T1000 (cell line): ENCODE results near the gene ALDH1A1.

ENCODE experiments used
- DNase-seq: peaks from one replicate; lab custom pipeline; 2025; ENCODE audit warnings: mixed read lengths; lab: John Stamatoyannopoulos, UW

Gene ALDH1A1

DNA sequence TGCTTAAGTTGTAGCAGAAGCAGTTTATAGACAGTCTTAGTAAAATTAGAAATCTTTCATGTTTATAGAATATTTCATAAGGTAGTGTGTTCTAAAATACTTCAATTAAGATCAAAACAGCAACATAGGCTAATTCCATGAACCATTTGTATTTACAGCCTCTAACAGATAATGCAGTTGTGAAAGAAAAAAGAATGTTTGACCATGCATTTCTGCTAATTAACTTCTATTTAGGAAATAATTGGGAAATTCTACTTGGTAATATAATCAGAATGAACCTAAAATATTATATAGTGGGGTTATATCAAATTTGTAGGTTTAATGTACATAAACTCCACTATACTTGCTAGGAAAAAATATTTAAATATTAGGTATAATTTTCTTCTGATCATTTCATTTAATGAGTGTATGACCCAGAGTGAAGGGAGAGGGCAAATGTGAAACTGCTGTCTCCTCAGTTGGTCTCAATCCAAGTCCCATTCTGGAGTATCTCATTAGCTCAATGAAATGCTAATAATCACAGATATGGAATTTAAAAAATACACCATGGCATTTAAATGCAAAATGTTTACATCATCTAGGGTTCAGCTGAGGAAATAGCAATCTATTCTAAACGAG, 34.9 kb downstream of the ALDH1A1 start:
- no peak for DNase-seq

DNA sequence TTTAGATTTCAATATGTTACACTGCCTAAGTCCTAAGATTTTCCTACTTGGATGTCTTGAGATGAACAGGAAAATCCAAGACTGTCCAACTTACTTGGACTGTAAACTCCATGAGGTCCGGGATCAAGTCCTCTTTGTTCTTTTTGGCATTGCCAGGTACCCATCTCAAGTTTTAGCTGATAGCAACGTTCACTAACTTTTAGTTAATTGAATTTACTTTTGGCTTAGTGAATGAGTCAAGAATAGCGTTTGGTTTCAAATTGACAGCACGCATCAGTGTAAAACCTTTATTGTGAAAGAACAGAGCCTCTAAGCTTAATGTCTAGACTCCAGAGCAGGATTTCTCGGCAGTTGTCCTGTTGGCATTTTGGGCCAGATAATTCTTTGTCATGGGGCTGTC, 37.2 kb downstream of the ALDH1A1 start:
- no peak for DNase-seq

DNA sequence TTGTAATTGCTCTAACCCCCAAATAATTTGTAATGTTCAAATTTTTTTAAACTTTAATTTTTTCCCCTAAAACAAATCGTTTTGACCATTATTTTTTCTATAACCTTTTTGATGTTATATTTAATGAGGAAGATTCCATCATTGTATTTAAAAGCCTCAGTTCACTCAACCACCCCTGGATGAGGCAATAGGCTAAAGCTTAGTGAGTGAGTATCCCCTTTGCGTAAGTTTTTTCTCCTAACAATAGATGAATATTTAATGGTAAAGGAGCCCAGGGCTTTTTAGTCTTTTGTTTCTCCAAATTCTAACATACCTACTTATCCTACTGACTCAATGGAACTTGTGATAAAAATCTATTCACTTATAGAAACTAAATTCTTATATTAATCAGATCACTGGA, 38.1 kb downstream of the ALDH1A1 start:
- DNase-seq: no peak

DNA sequence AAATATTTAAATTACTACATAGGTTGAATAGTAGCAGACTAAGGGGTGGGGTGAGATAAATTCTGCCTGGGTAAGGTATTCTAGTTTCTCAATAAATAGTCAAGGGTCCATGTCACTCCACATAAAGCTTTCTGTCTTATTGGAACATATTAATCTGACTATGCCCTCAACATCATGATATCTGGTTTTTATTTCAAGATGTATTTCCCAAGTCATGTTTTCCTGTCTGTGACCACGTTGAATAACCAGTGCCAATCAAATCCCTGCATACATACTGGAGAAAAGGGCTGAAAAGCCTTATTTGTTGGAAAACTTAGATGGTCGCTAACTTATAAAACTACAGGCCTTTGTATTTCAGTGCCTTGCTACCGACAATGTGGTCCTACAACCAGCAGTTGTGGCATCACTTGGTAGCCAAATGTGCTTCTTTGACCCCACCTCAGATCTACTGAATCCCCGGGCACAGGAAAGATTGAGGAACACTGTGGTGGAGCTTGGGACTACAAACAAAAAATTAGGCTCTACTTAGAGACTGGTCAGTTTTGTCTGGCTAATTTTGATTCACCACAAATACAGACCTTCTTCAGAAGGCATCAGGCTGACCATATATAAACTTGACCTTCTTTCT, 39.4 kb downstream of the ALDH1A1 start:
- no peak for DNase-seq

DNA sequence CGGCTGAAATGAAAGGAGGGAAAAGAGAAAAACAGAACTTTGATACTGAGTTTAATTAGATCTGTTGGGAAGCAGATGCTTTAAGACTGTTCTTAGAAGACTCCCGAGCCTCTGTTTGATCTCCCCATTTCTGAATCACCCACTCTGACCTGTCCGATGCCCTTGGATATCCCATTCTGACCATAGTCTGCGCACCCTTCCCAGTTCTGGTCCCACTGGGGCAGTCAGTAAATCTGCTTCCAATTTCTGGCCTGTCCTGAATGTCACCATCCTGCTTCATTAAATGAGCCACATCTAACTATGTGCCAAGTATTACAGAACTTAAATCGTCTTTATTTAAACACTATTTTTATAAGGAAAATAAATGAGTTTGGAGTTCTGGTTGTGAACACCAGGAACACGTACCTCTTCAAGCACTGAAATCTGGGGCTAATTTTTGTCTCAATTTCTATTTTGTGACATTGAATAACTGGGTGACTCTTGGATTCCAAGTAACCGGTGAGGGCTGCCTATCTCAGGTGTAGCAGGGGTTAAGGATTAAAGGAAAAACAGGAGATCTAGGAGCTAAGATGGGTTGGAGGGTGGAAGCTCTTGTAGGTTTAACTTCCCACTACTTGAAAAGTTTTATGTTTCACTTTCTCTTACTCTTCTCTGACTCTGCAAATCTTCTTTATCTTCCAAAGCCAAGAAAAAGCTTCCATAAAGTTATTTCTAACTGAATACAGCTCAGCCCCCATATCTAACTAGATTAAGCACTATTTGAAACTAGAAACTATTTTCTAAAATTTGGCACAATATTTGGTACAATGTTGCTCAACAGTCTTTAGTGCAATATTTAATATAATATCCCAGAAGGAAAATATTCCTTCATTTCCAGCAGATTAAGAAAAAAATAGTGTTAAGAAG, 40.1 kb downstream of the ALDH1A1 start:
- DNase-seq: no peak

DNA sequence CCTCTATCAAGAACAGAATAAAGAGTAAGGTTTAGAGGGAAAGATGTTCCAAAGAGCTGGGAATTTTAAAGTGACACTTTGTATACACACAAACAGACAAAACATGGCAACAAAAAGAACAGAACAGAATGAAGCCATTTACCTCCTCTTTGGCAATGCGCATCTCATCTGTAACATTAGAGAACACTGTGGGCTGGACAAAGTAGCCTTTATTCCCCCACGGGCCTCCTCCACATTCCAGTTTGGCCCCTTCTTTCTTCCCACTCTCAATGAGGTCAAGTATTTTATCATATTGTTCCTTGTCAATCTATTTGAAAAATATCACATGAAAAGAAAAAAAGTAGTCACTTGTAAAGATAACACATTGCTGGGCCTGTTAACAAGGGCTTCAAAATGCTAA, 41.0 kb downstream of the ALDH1A1 start:
- no peak for DNase-seq

DNA sequence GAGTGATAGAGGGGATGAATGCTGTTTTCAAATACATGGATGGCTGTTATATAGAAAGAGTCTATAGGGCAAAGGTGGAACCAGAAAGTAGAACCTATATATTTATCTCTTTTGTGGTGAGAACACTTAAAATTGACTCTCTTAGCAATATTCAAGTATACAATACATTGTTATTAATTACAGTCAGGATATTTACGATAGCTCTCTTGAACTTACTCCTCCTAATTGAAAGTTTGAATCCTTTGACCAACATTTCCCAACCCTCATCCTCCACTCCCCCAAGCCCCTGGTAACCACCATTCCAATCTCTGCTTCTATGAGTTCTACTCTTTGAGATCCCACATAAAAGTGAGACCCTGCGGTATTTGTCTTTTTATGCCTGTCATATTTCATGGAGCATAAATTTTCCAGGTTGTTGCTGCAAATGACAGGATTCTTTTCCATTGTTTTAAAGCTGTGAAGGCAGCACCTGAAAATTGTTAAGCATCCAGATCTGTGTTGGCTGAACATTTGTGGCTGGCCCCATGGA, 41.5 kb downstream of the ALDH1A1 start:
- no peak for DNase-seq

DNA sequence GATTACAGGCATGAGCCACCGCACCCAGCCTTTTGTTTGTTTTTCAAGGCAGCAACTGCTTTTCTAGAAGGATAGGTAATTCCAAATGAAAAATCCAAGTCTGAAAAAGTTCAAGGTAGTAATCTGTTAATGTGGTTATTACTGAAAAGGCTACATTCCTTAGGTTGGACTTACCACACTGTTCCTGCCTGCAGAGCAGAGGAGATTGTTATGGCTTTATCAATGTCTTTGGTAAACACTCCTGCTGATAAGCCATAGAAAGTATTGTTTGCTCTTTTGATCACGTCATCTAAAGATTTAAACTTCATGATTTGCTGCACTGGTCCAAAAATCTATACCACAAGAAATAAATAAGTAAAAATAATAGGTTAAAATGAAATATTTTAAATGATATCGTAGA, 43.4 kb downstream of the ALDH1A1 start:
- DNase-seq: no peak

DNA sequence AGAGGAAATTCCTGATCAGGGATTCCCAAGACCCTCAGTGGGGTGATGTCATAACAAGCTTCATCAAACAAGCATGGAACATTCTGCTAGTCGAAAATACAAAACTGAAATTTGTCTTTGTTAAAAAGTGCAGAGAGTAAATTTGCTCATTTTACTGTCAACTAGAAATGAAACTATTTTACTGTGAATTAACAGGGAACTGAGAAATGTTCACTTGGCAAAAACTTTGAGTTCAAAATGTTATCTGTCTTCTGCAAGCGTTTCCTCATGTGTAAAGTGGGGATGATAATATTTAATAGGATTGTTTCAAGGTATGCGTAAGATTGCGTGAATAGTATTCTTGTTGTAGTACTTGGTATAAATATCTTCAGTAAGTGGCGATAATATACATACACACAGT, 45.4 kb downstream of the ALDH1A1 start:
- no peak for DNase-seq

DNA sequence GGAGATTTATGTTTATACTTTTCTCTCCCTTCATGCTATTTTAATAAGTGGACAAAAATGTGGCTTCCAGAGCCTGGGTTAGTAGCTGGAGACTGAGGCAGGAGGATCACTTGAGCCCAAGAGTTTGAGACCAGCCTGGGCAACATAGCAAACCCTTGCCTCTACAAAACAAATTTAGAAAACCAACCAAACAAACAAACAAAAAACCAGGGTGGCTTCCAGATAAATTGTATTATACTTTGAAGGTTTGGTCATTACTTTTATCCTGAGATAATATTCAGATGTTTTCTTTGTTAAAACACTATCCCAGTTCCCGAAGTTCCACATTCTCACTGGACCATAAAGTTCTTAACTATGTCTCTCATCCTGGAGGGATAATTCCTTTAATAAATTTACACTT, 46.0 kb downstream of the ALDH1A1 start:
- DNase-seq: no peak

DNA sequence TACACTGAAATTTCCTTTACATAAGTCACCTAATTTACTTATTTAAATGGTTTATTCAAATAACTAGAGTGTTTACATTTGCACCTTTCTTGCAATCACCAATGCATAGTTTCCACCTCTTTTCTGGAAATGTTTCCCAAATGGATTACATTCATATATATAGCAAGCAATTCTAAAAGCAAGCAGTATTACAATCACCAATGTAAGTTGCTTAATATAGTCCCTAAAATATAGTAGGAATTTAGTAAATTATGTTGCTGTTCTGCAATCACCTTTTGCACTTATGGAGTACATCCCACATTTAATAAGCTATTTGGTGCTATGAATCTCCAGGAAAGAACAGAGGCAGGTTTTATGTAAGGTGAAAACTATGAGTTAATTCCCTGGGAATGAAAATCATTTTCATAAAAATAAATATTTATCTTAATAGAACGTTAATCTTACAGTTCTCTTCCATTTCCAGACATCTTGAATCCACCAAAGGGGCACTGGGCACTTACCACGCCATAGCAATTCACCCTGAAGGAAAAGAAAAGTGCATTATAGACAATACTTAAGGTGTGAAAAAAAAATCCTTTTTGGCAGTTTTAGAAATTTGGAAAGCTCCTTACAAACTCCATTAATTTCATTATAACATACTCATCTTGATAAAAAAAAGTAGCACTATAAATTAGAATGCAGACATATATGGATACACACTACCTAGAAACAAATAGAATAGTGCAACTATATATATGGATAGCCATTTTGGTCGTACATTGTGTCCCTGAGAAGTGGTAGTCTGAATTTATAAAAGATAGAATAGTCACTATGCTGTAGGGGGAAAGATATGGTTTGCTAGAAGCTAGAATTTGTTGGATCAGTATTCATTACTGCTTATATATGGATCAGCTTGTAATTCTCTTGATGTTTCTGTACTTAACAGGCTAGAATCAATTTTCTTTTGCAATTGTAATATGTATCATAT, 47.1 kb downstream of the ALDH1A1 start:
- no peak for DNase-seq

DNA sequence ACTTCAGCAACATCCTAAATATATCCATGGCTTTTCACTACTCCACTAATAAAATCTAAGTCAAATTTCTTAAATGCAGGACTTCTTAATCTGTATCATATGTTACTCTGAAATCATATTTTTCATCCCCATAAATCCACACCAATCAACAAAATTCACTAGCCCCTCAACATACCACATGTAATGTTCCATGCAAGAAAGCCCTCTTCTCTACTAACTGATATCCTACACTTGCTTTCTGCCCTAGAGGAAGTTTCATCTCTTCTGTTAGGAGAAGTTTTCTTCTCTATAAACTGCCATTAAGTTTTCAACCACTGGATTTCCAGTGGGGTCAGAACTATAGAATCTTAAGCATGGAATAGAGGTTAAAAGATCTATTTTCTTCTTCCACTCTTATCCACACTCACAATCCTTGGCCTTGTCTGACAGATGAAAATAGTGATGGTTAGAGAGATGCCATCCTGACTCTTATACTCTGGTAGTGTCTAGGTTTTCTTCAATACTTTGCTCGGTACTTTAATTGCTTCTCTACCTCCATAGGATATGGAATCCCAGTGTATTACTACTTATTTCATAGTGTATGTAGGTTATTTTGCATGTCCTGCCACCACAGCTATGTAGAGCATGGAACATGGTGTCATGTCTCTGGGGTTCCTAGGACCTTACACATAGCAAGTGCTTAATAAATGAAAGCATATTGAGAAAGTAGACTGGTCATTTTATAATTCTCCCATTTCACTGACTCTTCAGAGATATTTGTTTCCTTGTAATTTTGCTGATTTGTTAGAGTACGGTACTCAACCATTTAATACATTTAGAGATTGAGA, 48.4 kb downstream of the ALDH1A1 start:
- DNase-seq: no peak

DNA sequence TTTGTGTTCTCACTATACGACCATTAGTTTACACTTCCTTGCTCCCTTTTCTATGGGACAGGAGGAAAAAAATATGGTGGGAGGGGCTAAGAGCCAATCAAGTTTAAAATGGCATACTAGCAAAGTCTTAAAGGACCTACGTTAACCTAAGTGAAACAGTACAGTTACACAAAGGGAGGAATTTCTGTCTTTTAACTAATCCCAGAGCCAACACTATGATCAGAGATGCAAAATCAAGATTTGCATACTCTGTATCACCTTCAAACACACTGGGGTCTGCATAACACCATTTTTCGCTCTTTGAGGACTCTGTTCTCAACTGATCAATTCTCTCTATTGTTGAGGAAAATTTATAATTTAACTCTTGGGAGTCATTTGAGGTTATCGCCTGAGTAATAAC, 49.8 kb downstream of the ALDH1A1 start:
- DNase-seq: no peak

DNA sequence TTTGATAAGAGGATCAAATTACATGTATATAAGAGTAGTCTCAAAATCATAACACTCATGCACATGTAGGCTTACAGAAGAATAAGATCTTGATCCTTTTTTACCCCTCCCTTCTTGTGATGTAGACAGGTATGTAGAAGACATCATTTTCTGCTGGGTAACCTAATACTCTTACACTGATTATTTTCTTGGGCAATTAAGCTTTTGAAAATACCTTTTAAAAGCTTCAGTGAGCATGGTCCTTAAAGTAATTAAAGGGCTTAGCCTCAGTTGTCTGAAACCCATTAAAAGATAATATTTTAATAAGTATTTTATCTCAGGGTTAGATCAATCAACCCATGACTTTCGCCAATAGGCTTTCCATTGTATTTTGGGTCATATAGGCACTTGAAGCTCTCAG, 50.6 kb downstream of the ALDH1A1 start:
- DNase-seq: no peak

DNA sequence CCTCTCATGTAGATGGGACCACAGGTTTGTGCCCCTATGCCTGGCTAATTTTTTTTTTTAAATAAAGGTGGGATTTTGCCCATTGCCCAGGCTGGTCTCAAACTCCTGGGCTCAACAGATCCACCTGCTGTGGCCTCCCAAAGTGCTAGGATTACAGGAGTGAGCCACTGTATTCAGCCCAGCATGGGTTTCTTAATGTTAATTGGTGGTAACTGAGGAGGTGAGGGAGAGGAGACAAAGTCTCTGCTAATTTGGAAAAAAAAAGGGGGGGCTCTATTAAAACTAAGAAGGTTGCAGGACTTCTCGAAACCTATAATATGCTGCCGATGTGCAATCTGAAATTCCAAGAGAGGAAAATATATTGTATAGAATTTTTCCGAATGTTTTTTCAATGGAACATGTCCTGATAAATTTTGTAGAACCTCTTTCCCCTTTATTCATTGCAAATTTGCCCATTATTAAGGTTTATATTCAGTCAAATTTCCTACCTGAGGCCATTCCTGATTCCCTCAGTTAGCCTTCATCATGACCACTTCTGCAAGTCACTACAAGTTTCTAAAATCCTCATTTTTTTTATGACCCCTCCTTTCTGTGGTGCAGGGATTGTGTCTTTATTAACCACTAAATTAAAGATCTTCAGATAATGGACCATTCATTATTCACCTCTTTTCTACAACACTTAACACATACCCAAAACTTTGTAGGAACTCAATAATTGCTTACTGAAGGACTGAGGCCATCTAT, 52.9 kb downstream of the ALDH1A1 start:
- no peak for DNase-seq

DNA sequence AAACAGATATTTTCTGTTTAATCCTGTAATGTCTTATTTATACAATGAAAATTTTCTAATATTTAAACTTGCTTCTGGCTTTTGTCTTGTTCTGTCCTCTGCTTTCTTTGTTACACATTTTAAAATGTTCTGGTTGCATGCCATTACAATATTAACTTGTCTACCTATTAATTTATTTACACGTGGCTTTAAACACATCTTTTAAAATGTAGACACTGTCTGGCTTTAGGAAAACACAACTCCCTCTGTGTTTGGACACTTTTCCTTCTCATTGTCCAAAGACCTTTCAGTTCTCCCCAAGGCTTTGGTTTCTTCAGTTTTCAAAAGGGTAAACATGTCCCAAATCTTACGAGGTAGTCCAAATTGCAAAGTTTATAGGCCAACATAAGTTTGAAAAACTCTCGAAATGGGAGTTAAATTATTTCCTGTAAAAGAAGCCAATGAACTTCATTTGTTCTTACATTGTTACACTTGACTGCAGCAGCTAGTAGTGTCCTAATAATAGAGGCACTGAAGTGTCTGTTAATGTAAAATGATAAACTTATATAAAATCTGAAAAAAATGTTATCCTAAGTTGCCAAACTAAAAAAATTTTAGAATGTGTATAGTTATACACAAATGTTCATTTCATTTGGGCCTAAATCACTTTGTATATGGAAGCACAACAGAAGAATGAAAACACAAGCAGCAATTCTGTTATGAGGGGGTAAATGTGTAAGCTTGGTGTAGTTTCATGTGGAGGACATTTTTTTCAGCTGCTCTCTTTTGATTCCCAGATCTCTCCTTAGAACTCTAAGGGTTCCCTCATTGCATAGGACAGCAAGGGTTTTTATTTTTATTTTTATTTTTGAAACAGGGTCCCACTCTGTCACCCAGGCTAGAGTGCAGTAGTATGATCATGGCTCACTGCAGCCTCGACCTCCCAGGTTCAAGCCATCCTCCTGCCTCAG, 53.8 kb downstream of the ALDH1A1 start:
- DNase-seq: no peak

DNA sequence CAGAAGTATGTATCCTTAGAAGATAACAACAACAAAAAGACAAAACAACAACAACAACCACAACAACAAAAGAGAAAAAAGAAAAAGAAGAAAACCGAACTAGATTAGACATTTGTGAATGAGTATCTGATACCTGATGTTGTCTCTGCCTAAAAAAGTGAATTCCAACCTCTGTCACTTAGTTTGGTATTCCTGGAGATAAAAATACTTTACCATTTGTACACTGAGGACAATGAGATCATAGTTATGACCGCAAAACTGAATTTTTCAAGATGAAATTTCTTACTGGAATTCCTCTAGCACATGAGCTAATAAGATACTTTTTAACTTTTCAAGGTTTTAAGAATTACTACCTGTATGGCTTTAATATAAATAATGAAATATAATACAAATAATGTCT, 54.5 kb downstream of the ALDH1A1 start:
- DNase-seq: no peak

DNA sequence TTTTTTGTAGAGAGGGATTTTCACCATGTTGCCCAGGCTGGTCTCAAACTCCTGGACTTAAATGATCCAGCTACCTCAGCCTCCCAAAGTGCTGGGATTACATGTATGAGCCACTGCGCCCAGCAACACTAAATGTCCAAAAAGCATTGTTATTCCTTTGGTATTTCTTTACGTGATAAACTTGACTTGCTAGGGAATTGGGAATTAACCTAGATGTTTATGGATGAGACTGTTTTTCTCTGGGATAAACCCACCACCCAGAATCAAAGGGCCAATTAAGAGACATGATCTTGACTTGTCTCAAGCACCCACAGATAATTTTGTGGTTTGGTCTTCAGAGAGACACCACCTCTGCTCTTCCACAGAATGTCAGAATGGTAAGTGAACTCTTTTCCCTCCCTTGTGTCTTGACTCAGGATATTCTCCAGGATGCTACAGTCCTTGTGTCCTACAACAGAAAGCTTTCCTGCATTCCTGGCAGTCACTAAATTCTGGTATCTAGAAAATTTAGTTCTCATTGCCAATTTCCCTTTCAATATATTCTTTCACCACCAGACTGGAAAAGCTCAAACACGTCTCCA, 55.7 kb downstream of the ALDH1A1 start:
- no peak for DNase-seq

DNA sequence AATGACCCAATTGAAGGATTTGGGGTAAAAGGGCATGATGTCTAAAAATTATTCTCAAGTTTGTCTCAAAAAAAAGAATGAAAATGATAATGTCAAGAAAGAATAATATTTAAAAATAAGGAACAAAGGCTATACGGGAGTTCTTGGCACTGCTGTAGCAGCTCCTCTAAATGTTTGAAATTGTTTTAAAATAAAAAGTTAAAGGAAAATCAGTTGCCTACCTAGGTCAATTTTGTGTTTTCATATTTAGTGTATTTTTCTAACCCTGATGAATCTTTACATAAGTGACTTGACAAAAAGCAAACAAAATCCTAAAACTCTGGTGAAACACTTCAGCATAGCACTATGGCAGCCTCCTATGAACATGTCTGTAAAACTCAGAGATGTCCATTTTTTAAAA, 56.4 kb downstream of the ALDH1A1 start:
- no peak for DNase-seq
